K562 (cell line): ENCODE results near the gene HMOX1. TPM values are rescaled to one million over a fixed set of nuclear protein-coding genes. Genes with fewer than 3 reads are reported as not detected.

ENCODE experiments used
- ATAC-seq: fragments of 200-7000 bp; cut with Tn5 transposase; 3 replicates; pipeline ENCODE4 v1.9.1; 2020; ENCODE audit warnings: moderate library complexity
- BruUV-seq: library from RNA; stranded (reverse); fragments of 400-500 nt; replicated peaks from 2 replicates; lab custom pipeline; 2021; lab: Mats Ljungman, UMichigan
- CTCF ChIA-PET: fragments of 300-600 bp; formaldehyde crosslinking; extraction: SDS; loops from one replicate; lab custom pipeline; 2021; ENCODE audit warnings: low intra/inter-chr PET ratio; lab: Yijun Ruan, JAX
- POLR2A ChIA-PET: fragments of 300-600, 350-650 bp; sonication (Branson Sonifier 250); formaldehyde crosslinking; extraction: SDS; loops from one replicate; lab custom pipeline; 2021; ENCODE audit warnings: antibody characterized with exemption, inconsistent platforms; lab: Yijun Ruan, JAX
- DNase-seq, 4 experiments: peaks; one replicate each; pipeline versions ENCODE4 v3.0.0 to v3.0.0-alpha.2; 2011 to 2018; ENCODE audit warnings: low spot score in 3 of 4, mixed read lengths in 3 of 4; ENCODE audit errors: extremely low read depth in 1 of 4
- FAIRE-seq: peaks from 2 replicates; lab custom pipeline; 2011; peaks lifted over from hg19 to GRCh38; lab: Jason Lieb, UNC
- H2AFZ ChIP-seq: 2 replicates; pipeline ENCODE4 v1.6.0; 2011; ENCODE audit warnings: low read depth, low read length, control low read depth, inconsistent platforms
- H3K27ac ChIP-seq: fragments of 200-600 bp; 3 replicates; pipeline ENCODE4 v1.8.0; 2011; ENCODE audit warnings: low read depth, mild to moderate bottlenecking, control low read depth, inconsistent platforms, low read length, moderate library complexity, mixed read lengths; ENCODE audit errors: extremely low read depth
- H3K27me3 ChIP-seq, 2 experiments: fragments of 300-600 bp in 1 of 2; 2 replicates in 1 of 2; 3 replicates in 1 of 2; pipeline versions ENCODE4 v1.6.0 to v1.8.0; 2011; ENCODE audit warnings: inconsistent platforms in 2 of 2, low read length in 2 of 2, mild to moderate bottlenecking in 1 of 2, mixed read lengths in 1 of 2, moderate library complexity in 1 of 2; ENCODE audit not compliant: control insufficient read depth in 2 of 2, insufficient read depth in 2 of 2
- H3K36me3 ChIP-seq: fragments of 300-600 bp; 3 replicates; pipeline ENCODE4 v1.8.0; 2011; ENCODE audit warnings: mild to moderate bottlenecking, low read length, inconsistent platforms; ENCODE audit not compliant: control insufficient read depth, insufficient read depth
- H3K4me1 ChIP-seq, 2 experiments: fragments of 200-600 bp in 1 of 2; replicated peaks in 1 of 2; 2 replicates in 1 of 2; 3 replicates in 1 of 2; pipeline versions ENCODE4 v1.5.1 to v1.8.0; 2011; ENCODE audit warnings: inconsistent platforms in 2 of 2, low read length in 2 of 2, mild to moderate bottlenecking in 1 of 2, mixed read lengths in 1 of 2, moderate library complexity in 1 of 2; ENCODE audit not compliant: control insufficient read depth in 2 of 2, insufficient read depth in 2 of 2
- H3K4me2 ChIP-seq: 2 replicates; pipeline ENCODE4 v1.6.1; 2011; ENCODE audit warnings: low read length, control low read depth, inconsistent platforms, mixed read lengths; ENCODE audit not compliant: insufficient read depth
- H3K4me3 ChIP-seq: fragments of 200-600 bp; sonication (generic), shearing (Covaris generic); 2 replicates; pipeline ENCODE4 v1.5.1; 2016; ENCODE audit warnings: control low read depth, inconsistent platforms
- H3K79me2 ChIP-seq: fragments of 200-600 bp; 3 replicates; pipeline ENCODE4 v1.8.0; 2011; ENCODE audit warnings: low read length, inconsistent platforms; ENCODE audit not compliant: control insufficient read depth, insufficient read depth
- H3K9ac ChIP-seq, 2 experiments: 2 replicates each; pipeline versions ENCODE4 v1.6.0 to v1.6.1; 2011; ENCODE audit warnings: low read depth in 2 of 2, low read length in 2 of 2, control low read depth in 1 of 2, inconsistent platforms in 1 of 2, mild to moderate bottlenecking in 1 of 2, mixed read lengths in 1 of 2; ENCODE audit not compliant: insufficient read depth in 1 of 2
- H3K9me1 ChIP-seq: one replicate; pipeline ENCODE4 v1.6.0; 2011; ENCODE audit warnings: inconsistent platforms, mild to moderate bottlenecking, low read length, moderate library complexity; ENCODE audit not compliant: control insufficient read depth, insufficient read depth
- H3K9me3 ChIP-seq: replicated peaks from 2 replicates; pipeline ENCODE4 v1.5.1; 2011; ENCODE audit warnings: low read depth, low read length, inconsistent platforms; ENCODE audit not compliant: control insufficient read depth, insufficient read depth
- H4K20me1 ChIP-seq: replicated peaks from 2 replicates; pipeline ENCODE4 v1.6.1; 2011; ENCODE audit warnings: low read length, inconsistent platforms, mixed read lengths; ENCODE audit not compliant: control insufficient read depth, insufficient read depth
- CREB1 ChIP-seq, 2 experiments: sonication (generic) in 1 of 2; formaldehyde crosslinking in 1 of 2; IDR thresholded peaks; 2 replicates each; pipeline versions ENCODE4 v1.6.1 to v1.8.0; 2012 to 2022; ENCODE audit warnings: inconsistent platforms in 1 of 2, mild to moderate bottlenecking in 1 of 2, missing genetic modification reagents in 1 of 2, moderate library complexity in 1 of 2
- EHMT2 ChIP-seq: fragments of 450-650 bp; IDR thresholded peaks from 2 replicates; pipeline ENCODE4 v1.6.1; 2018; ENCODE audit warnings: antibody characterized with exemption
- HDAC8 ChIP-seq: fragments of 450-650 bp; IDR thresholded peaks from 2 replicates; pipeline ENCODE4 v1.6.1; 2016; ENCODE audit warnings: mild to moderate bottlenecking, missing genetic modification characterization, moderate library complexity, missing compliant biosample characterization
- NR1H2 ChIP-seq: sonication (generic); formaldehyde crosslinking; IDR thresholded peaks from 2 replicates; pipeline ENCODE4 v1.4.0; 2020; ENCODE audit warnings: mild to moderate bottlenecking, missing genetic modification reagents
- ZFP36 ChIP-seq: fragments of 150-350 bp; IDR thresholded peaks from 2 replicates; pipeline ENCODE4 v1.6.1; 2018; ENCODE audit warnings: low read length, low read depth; ENCODE audit not compliant: partially characterized antibody
- WGBS: fragments of 100-300 bp; shearing (Covaris generic); methylation state at CpG from one replicate; pipeline ENCODE4 v1.1.6; 2016; ENCODE audit warnings: low coverage, mixed read lengths; ENCODE audit not compliant: insufficient coverage; ENCODE audit errors: missing lambda C conversion rate; 5-methylcytosine and 5-hydroxymethylcytosine counted together
- in situ Hi-C: fragments of 300-500 bp; cut with MboI; formaldehyde crosslinking; loops from 4 replicates; pipeline ENCODE4 v1.15.0; 2018; ENCODE audit warnings: inconsistent platforms, mixed read lengths
- intact Hi-C: fragments of 100-400 bp; cut with micrococcal nuclease; formaldehyde crosslinking; loops from 2 replicates; pipeline ENCODE4 v1.14.2; 2022
- polyA plus RNA-seq, 8 experiments: library from polyadenylated mRNA; depleted of rRNA in 4 of 8; stranded (reverse) in 5 of 8; unstranded in 3 of 8; fragments of >200 nt; fragmentation: Nextera tagmentation in 2 of 8; fragmentation: Illumina TruSeq in 1 of 8; extraction: Ambion mirVana in 2 of 8; extraction: Trizol in 1 of 8; gene quantifications; 2 replicates each; pipeline versions ENCODE4 v1.2.1 to v1.2.3, GENCODE V29; 2011 to 2014; ENCODE audit warnings: inconsistent platforms in 1 of 8, missing spikeins in 1 of 8
- total RNA-seq, 7 experiments: library from RNA; depleted of rRNA in 6 of 7; stranded (reverse); fragments of >200 nt in 6 of 7; fragmentation: Illumina TruSeq in 2 of 7; extraction: Trizol in 2 of 7; gene quantifications; 2 replicates each; pipeline versions ENCODE4 v1.2.1 to v1.2.3, GENCODE V29; 2011 to 2021; ENCODE audit warnings: low replicate concordance in 1 of 7
- TF ChIP-seq, protein P1 (sequence below): sonication (generic); formaldehyde crosslinking; IDR thresholded peaks from 2 replicates; pipeline ENCODE4 v1.8.0; 2022; ENCODE audit warnings: mild to moderate bottlenecking, low read depth, missing genetic modification reagents
- TF ChIP-seq, protein P2 (sequence below): sonication (generic); formaldehyde crosslinking; IDR thresholded peaks from 2 replicates; pipeline ENCODE4 v1.8.0; 2022; ENCODE audit warnings: mild to moderate bottlenecking, missing genetic modification reagents

The HMOX1 gene
- total and polyA plus RNA-seq, 9 of the 15 experiments (the other 6 are each of a cell fraction or from before 2014, with no cell fraction given) = not detected

GRCh38 chr22:35384527-35384926, 3.6 kb downstream of the HMOX1 start:
- no peak for DNase-seq
- ATAC-seq = peak; percentile 58
- intact Hi-C loops = no loop called here
- peak; percentile 36 for TF ChIP-seq ZFP36
- TF ChIP-seq, protein P1, sequence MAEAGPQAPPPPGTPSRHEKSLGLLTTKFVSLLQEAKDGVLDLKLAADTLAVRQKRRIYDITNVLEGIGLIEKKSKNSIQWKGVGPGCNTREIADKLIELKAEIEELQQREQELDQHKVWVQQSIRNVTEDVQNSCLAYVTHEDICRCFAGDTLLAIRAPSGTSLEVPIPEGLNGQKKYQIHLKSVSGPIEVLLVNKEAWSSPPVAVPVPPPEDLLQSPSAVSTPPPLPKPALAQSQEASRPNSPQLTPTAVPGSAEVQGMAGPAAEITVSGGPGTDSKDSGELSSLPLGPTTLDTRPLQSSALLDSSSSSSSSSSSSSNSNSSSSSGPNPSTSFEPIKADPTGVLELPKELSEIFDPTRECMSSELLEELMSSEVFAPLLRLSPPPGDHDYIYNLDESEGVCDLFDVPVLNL (CRISPR knock-in tag) = no peak
- TF ChIP-seq NR1H2 (CRISPR knock-in tag) = no peak
- TF ChIP-seq, protein P2, sequence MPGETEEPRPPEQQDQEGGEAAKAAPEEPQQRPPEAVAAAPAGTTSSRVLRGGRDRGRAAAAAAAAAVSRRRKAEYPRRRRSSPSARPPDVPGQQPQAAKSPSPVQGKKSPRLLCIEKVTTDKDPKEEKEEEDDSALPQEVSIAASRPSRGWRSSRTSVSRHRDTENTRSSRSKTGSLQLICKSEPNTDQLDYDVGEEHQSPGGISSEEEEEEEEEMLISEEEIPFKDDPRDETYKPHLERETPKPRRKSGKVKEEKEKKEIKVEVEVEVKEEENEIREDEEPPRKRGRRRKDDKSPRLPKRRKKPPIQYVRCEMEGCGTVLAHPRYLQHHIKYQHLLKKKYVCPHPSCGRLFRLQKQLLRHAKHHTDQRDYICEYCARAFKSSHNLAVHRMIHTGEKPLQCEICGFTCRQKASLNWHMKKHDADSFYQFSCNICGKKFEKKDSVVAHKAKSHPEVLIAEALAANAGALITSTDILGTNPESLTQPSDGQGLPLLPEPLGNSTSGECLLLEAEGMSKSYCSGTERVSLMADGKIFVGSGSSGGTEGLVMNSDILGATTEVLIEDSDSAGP = no peak
- no peak for TF ChIP-seq EHMT2
- no peak for TF ChIP-seq CREB1 (IDR thresholded peaks at IDR 0.05)
- TF ChIP-seq CREB1 (CRISPR knock-in tag; IDR thresholded peaks at IDR 0.05) = no peak
- no peak for TF ChIP-seq HDAC8 (tag)
- in situ Hi-C loops = no loop called here
- 62% methylated on average over 4 of the region's 4 CpGs for WGBS
- Histone ChIP-seq H3K9ac (no peak overlapping the region), H3K27me3 (no peaks in the 10 kb centered on the region), H3K79me2 (no peaks in the 10 kb centered on the region), H3K4me3 (no peak overlapping the region), H3K27ac (no peak overlapping the region), H3K9me3 (no peaks in the 10 kb centered on the region), H4K20me1 (no peaks in the 10 kb centered on the region), H3K4me2 (no peak overlapping the region), H3K4me1 (peaks cover 0 to 13% of the 10 kb centered on the region in 2 experiments; a peak in 3 of 5 replicates), H3K9me1 (no peaks in the 10 kb centered on the region), H2AFZ (peak overlapping the region; percentile 68; the same call in 1 of the 2 replicates), H3K36me3 (no peaks in the 10 kb centered on the region)
- CTCF ChIA-PET = no interaction called here
- BruUV-seq = no TSS peak
- POLR2A ChIA-PET = interaction anchor here (0.8 to 3.6 kb wide), 3 partner anchors 9 to 15 kb away, joined by 3 to 14 read pairs (median 5); no protein-coding TSS in a partner anchor
- no peak for FAIRE-seq
